COLO668 (cell line): ENCODE data around the gene TBCA.
"Not testable (repeated sequence)": the region's sequence is repeated elsewhere in the genome, so short reads cannot be mapped to it uniquely, and the experiment has no call there.

Source experiments
- DNase-seq: peaks from one replicate; lab custom pipeline; 2025; ENCODE audit not compliant: unreplicated experiment; lab: John Stamatoyannopoulos, UW

TBCA gene

GRCh38 chr5:77718934-77719610 lies 57.1 kb downstream of the TBCA start:
- DNase-seq = no peak

GRCh38 chr5:77709993-77710685 lies 66.0 kb downstream of the TBCA start:
- DNase-seq = no peak

GRCh38 chr5:77709340-77709739 lies 66.8 kb downstream of the TBCA start:
- no peak for DNase-seq

- DNase-seq = no peak
These were observed 68.3 kb downstream of the TBCA start for GRCh38 chr5:77707791-77708190.

- not testable (repeated sequence) for DNase-seq
These were observed 76.6 kb downstream of the TBCA start for GRCh38 chr5:77699569-77699968.

- no peak for DNase-seq
These were observed 77.2 kb downstream of the TBCA start for GRCh38 chr5:77698920-77699319.

GRCh38 chr5:77697692-77698091 lies 78.4 kb downstream of the TBCA start:
- no peak for DNase-seq

- no peak for DNase-seq
These were observed 80.0 kb downstream of the TBCA start for GRCh38 chr5:77696120-77696519.

GRCh38 chr5:77693913-77694312 lies 82.2 kb downstream of the TBCA start:
- DNase-seq = no peak

GRCh38 chr5:77683171-77683732 lies 92.9 kb downstream of the TBCA start:
- DNase-seq = no peak

- no peak for DNase-seq
These were observed 105.6 kb downstream of the TBCA start for GRCh38 chr5:77670526-77670925.

GRCh38 chr5:77669677-77670076 lies 106.5 kb downstream of the TBCA start:
- DNase-seq = no peak

GRCh38 chr5:77663090-77663863 lies 112.9 kb downstream of the TBCA start:
- no peak for DNase-seq

- no peak for DNase-seq
These were observed 113.5 kb downstream of the TBCA start for GRCh38 chr5:77662635-77663034.

- no peak for DNase-seq
These were observed 117.5 kb downstream of the TBCA start for GRCh38 chr5:77658662-77659061.

GRCh38 chr5:77651343-77651742 lies 124.8 kb downstream of the TBCA start:
- no peak for DNase-seq

GRCh38 chr5:77650686-77651085 lies 125.5 kb downstream of the TBCA start:
- DNase-seq = no peak

GRCh38 chr5:77649776-77650175 lies 126.4 kb downstream of the TBCA start:
- no peak for DNase-seq

GRCh38 chr5:77645995-77646639 lies 130.0 kb downstream of the TBCA start:
- DNase-seq = no peak

- DNase-seq = peak; percentile 59
These were observed 130.8 kb downstream of the TBCA start for GRCh38 chr5:77645158-77645994.
